ENCODE results near the gene CLP1. TPM values are rescaled to one million over a fixed set of nuclear protein-coding genes. Genes with fewer than 3 reads are reported as not detected.

Gene CLP1
- polyA plus RNA-seq, 1 donor from 2014 or later: 18.2 TPM

- Histone ChIP-seq H3F3A (ENCODE audit: insufficient read depth, low read length, poor library complexity, severe bottlenecking) (no peaks in the 10 kb centered on the region), H3K27ac (ENCODE audit: low read length) (peak within 1 kb of the TSS; percentile 89), H3K36me3 (ENCODE audit: insufficient read depth, low read length) (no peaks in the 10 kb centered on the region), H4K20me1 (ENCODE audit: insufficient read depth) (no peaks in the 10 kb centered on the region), H3K27me3 (ENCODE audit: insufficient read depth, low read depth, low read length) (no peaks in the 10 kb centered on the region), H3K9me3 (ENCODE audit: low read length) (no peaks in the 10 kb centered on the region), H3K4me2 (ENCODE audit: low read length) (peak within 1 kb of the TSS; percentile 79), H3K9me2 (ENCODE audit: insufficient read depth, low read length) (no peaks in the 10 kb centered on the region), H2AFZ (ENCODE audit: low read depth, low read length) (peak within 1 kb of the TSS; percentile 60), H3K9ac (ENCODE audit: low read length) (peak within 1 kb of the TSS; percentile 70), H3K79me2 (replicated peaks; ENCODE audit: insufficient read depth, low read length) (peaks cover 42% of the 10 kb centered on the region), H3K4me3 (ENCODE audit: low read length) (peak within 1 kb of the TSS; percentile 99)
- TF ChIP-seq SMC3 (conservative IDR thresholded peaks at IDR 0.05; ENCODE audit: poor library complexity) (peak; percentile 69), POLR2AphosphoS5 (IDR thresholded peaks at IDR 0.05) (peak; percentile 91), EP300 (conservative IDR thresholded peaks at IDR 0.05; ENCODE audit: poor library complexity, severe bottlenecking) (peak; percentile 49), CTCF (IDR thresholded peaks at IDR 0.05; ENCODE audit: poor library complexity, severe bottlenecking) (peak; percentile 67), RAD21 (conservative IDR thresholded peaks at IDR 0.05) (peak; percentile 58), EZH2 (IDR thresholded peaks at IDR 0.05; ENCODE audit: borderline replicate concordance, insufficient read depth, low read length, poor library complexity, severe bottlenecking) (no peak), REST (IDR thresholded peaks at IDR 0.05; ENCODE audit: borderline replicate concordance) (peak; percentile 77), TAF1 (IDR thresholded peaks at IDR 0.05; ENCODE audit: low read depth) (peak; percentile 53), MXI1 (conservative IDR thresholded peaks at IDR 0.05; ENCODE audit: poor library complexity, severe bottlenecking) (peak; percentile 87)
These were observed 10.3 kb downstream of the CLP1 start, which contains the start of gene ZDHHC5 for GRCh38 chr11:57667736-57668433. ZDHHC5 (plus strand) TSS chr11:57668114; CDS start chr11:57673091, 4,977 bp downstream.

- Histone ChIP-seq H3K36me3 (ENCODE audit: insufficient read depth, low read length) (no peaks in the 10 kb centered on the region), H3K4me3 (ENCODE audit: low read length) (peak overlapping the region; percentile 99), H3K27me3 (ENCODE audit: insufficient read depth, low read depth, low read length) (no peaks in the 10 kb centered on the region), H3K9me2 (ENCODE audit: insufficient read depth, low read length) (no peaks in the 10 kb centered on the region), H2AFZ (ENCODE audit: low read depth, low read length) (peak overlapping the region; percentile 60), H3K9ac (ENCODE audit: low read length) (peak overlapping the region; percentile 70), H3K4me2 (ENCODE audit: low read length) (peak overlapping the region; percentile 79), H3K9me3 (ENCODE audit: low read length) (no peaks in the 10 kb centered on the region), H3F3A (ENCODE audit: insufficient read depth, low read length, poor library complexity, severe bottlenecking) (no peaks in the 10 kb centered on the region), H4K20me1 (ENCODE audit: insufficient read depth) (no peaks in the 10 kb centered on the region), H3K79me2 (replicated peaks; ENCODE audit: insufficient read depth, low read length) (peaks cover 48% of the 10 kb centered on the region), H3K27ac (ENCODE audit: low read length) (peak overlapping the region; percentile 89)
- no peak for TF ChIP-seq EP300 (conservative IDR thresholded peaks at IDR 0.05; ENCODE audit: poor library complexity, severe bottlenecking)
- TF ChIP-seq REST (IDR thresholded peaks at IDR 0.05; ENCODE audit: borderline replicate concordance): no peak
- no peak for TF ChIP-seq EZH2 (IDR thresholded peaks at IDR 0.05; ENCODE audit: borderline replicate concordance, insufficient read depth, low read length, poor library complexity, severe bottlenecking)
- no peak for TF ChIP-seq CTCF (IDR thresholded peaks at IDR 0.05; ENCODE audit: poor library complexity, severe bottlenecking)
- TF ChIP-seq RAD21 (conservative IDR thresholded peaks at IDR 0.05): no peak
- TF ChIP-seq POLR2AphosphoS5 (IDR thresholded peaks at IDR 0.05): no peak
- TF ChIP-seq SMC3 (conservative IDR thresholded peaks at IDR 0.05; ENCODE audit: poor library complexity): no peak
- TF ChIP-seq TAF1 (IDR thresholded peaks at IDR 0.05; ENCODE audit: low read depth): no peak
- TF ChIP-seq MXI1 (conservative IDR thresholded peaks at IDR 0.05; ENCODE audit: poor library complexity, severe bottlenecking): no peak
These were observed 10.8 kb downstream of the CLP1 start for GRCh38 chr11:57668434-57668782.
